PC-3 (cell line): ENCODE data around the gene ITGAE. TPM values are rescaled to one million over a fixed set of nuclear protein-coding genes. Genes with fewer than 3 reads are reported as not detected.
A peak's percentile ranks its signal among the peaks of the same experiment; 100 is the strongest.

ENCODE experiments used
- ATAC-seq: fragments of 200-7000 bp; cut with Tn5 transposase; 2 replicates; pipeline ENCODE4 v1.9.1; 2020; ENCODE audit warnings: mild to moderate bottlenecking, moderate library complexity
- BruUV-seq: library from RNA; stranded (reverse); fragments of 400-500 nt; replicated peaks from 2 replicates; lab custom pipeline; 2021; lab: Mats Ljungman, UMichigan
- CTCF ChIA-PET: fragments of 300-600 bp; sonication (Branson Sonifier 250); formaldehyde crosslinking; loops from one replicate; lab custom pipeline; 2022; ENCODE audit warnings: antibody characterized with exemption; lab: Charles Lee
- POLR2A ChIA-PET: fragments of 300-600 bp; sonication (Branson Sonifier 250); formaldehyde crosslinking; loops from one replicate; lab custom pipeline; 2022; ENCODE audit warnings: antibody characterized with exemption; ENCODE audit not compliant: unreplicated experiment; lab: Charles Lee
- DNase-seq: peaks from one replicate; pipeline ENCODE4 v3.0.0-alpha.2; 2015
- H2AFZ ChIP-seq: fragments of 300-600 bp; sonication (generic); 2 replicates; pipeline ENCODE4 v1.6.0; 2016; ENCODE audit warnings: antibody characterized with exemption, low read length
- H3F3A ChIP-seq: fragments of 300-600 bp; sonication (generic); one replicate; pipeline ENCODE4 v1.6.0; 2017; ENCODE audit warnings: antibody characterized with exemption, low read length, control low read depth, mild to moderate bottlenecking; ENCODE audit not compliant: unreplicated experiment
- H3K27ac ChIP-seq: fragments of 300-600 bp; sonication (generic); 2 replicates; pipeline ENCODE4 v1.5.1; 2016; ENCODE audit warnings: mild to moderate bottlenecking, low read length
- H3K27me3 ChIP-seq: fragments of 300-600 bp; sonication (generic); 2 replicates; pipeline ENCODE4 v1.6.1; 2016; ENCODE audit warnings: low read length, mixed read lengths
- H3K36me3 ChIP-seq: fragments of 300-600 bp; sonication (generic); 2 replicates; pipeline ENCODE4 v1.6.1; 2016; ENCODE audit warnings: low read depth, mixed run types, low read length, mixed read lengths
- H3K4me1 ChIP-seq: fragments of 300-600 bp; sonication (generic); 2 replicates; pipeline ENCODE4 v1.5.1; 2016; ENCODE audit warnings: low read length; ENCODE audit not compliant: insufficient read depth
- H3K4me2 ChIP-seq: fragments of 300-600 bp; sonication (generic); 2 replicates; pipeline ENCODE4 v1.6.0; 2016; ENCODE audit warnings: low read length
- H3K4me3 ChIP-seq: fragments of 300-600 bp; sonication (generic); 2 replicates; pipeline ENCODE4 v1.5.1; 2016; ENCODE audit warnings: mild to moderate bottlenecking, low read length, mixed read lengths
- H3K79me2 ChIP-seq: fragments of 300-600 bp; sonication (generic); 2 replicates; pipeline ENCODE4 v1.6.1; 2017; ENCODE audit warnings: low read length, mixed read lengths
- H3K9ac ChIP-seq: fragments of 300-600 bp; sonication (generic); 2 replicates; pipeline ENCODE4 v1.6.0; 2016; ENCODE audit warnings: mild to moderate bottlenecking, low read length
- H3K9me2 ChIP-seq: fragments of 300-600 bp; sonication (generic); replicated peaks from 2 replicates; pipeline ENCODE4 v1.6.1; 2016; ENCODE audit warnings: mixed run types, low read length, mixed read lengths
- H3K9me3 ChIP-seq: fragments of 300-600 bp; sonication (generic); 2 replicates; pipeline ENCODE4 v1.6.1; 2016; ENCODE audit warnings: low read length, mixed read lengths
- H4K20me1 ChIP-seq: fragments of 300-600 bp; sonication (generic); 2 replicates; pipeline ENCODE4 v1.6.1; 2016; ENCODE audit warnings: low read length, mixed read lengths
- EZH2 ChIP-seq: fragments of 300-600 bp; sonication (generic); IDR thresholded peaks from one replicate; pipeline ENCODE4 v1.6.1; 2017; ENCODE audit warnings: antibody characterized with exemption, mild to moderate bottlenecking, low read length; ENCODE audit not compliant: unreplicated experiment
- EZH2phosphoT487 ChIP-seq: fragments of 300-600 bp; sonication (generic); IDR thresholded peaks from 2 replicates; pipeline ENCODE4 v1.6.1; 2018; ENCODE audit warnings: mild to moderate bottlenecking, antibody characterized with exemption, low read length, borderline replicate concordance
- intact Hi-C: fragments of 100-400 bp; cut with micrococcal nuclease; formaldehyde crosslinking; loops from 2 replicates; pipeline ENCODE4 v1.9.0; 2023
- total RNA-seq: library from RNA; depleted of rRNA; stranded (reverse); fragments of >200 nt; gene quantifications from 2 replicates; pipeline ENCODE4 v1.2.3, GENCODE V29; 2014
- TF ChIP-seq, protein P1 (sequence below): fragments of 300-600 bp; sonication (generic); conservative IDR thresholded peaks from 2 replicates; pipeline ENCODE4 v1.5.1; 2017; ENCODE audit warnings: antibody characterized with exemption, low read depth, mild to moderate bottlenecking, low read length

Gene ITGAE
- total RNA-seq, 1 experiment from 2014 or later: 42.0 TPM

DNA sequence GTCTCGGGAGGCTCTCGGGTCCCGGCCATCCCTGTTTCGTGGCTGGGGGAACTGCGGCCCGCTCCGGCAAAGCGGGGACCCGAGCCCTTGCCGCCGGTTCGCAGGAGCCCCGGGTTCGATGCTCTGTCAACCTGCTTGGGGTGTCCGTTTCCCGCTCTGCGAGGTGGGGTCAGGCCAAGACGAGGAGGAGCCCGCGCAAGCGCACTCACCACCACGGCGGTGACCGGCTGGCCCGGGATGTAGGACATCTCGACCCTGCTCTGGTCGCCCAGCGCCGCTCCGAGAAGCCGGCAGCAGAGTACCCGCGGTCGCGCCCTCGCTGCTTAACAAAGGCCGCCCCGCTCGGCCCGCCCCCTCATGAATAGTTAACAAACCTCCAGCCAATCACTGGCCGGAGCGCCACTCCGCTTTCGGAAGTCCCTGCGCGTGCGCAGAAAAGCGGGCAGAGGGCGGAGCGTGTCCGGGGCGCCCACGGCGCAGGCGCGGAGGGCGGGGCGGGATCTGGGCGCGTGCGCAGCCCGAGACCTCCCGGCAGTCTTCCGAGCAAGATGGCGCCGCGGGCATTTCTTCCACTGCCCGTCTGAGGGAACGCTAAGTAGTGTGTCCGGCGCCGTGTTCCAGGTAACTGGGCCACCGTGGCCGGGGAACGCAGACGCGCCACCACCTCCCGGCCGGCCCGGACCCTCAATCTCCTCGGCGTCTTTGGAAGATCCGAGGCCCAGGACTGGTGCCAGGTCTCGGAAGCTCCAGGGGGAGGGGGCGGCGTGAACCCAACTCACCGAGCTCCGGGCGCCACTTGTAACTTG lies 132.5 kb downstream of the ITGAE start, which contains the start of the genes EMC6 and TAX1BP3:
Gene EMC6, plus strand, starts transcription at position 534 of the 806 bp plus-strand sequence. CDS start 335 bp downstream, outside the sequence.
Gene TAX1BP3, minus strand, starts transcription at position 300 of the 806 bp plus-strand sequence. Its CDS starts 52 bp downstream, at position 248.
- Histone ChIP-seq H3F3A (no peaks in the 10 kb centered on the region), H3K9me2 (no peaks in the 10 kb centered on the region), H3K79me2 (peaks cover 47% of the 10 kb centered on the region), H3K27ac (peak within 1 kb of the TSS; percentile 83), H3K4me1 (peaks cover 11% of the 10 kb centered on the region; the same call in 1 of the 2 replicates), H2AFZ (peak within 1 kb of the TSS; percentile 86), H3K4me3 (peak within 1 kb of the TSS; percentile 99), H3K36me3 (no peaks in the 10 kb centered on the region), H3K9me3 (no peaks in the 10 kb centered on the region), H4K20me1 (peaks cover 13% of the 10 kb centered on the region; the same call in 1 of the 2 replicates), H3K9ac (peak within 1 kb of the TSS; percentile 95), H3K4me2 (peak within 1 kb of the TSS; percentile 99), H3K27me3 (no peaks in the 10 kb centered on the region)
- BruUV-seq: no TSS peak
- CTCF ChIA-PET: no interaction called here
- intact Hi-C loops: loop anchor here (2.0 kb wide), 1 partner anchor 32 kb away; the partner anchor contains the start of genes CTNS and SHPK
- POLR2A ChIA-PET: interaction anchor here (0.7 kb wide), 1 partner anchor 942 kb away, joined by 4 read pairs; no protein-coding TSS in a partner anchor
- TF ChIP-seq, protein P1, sequence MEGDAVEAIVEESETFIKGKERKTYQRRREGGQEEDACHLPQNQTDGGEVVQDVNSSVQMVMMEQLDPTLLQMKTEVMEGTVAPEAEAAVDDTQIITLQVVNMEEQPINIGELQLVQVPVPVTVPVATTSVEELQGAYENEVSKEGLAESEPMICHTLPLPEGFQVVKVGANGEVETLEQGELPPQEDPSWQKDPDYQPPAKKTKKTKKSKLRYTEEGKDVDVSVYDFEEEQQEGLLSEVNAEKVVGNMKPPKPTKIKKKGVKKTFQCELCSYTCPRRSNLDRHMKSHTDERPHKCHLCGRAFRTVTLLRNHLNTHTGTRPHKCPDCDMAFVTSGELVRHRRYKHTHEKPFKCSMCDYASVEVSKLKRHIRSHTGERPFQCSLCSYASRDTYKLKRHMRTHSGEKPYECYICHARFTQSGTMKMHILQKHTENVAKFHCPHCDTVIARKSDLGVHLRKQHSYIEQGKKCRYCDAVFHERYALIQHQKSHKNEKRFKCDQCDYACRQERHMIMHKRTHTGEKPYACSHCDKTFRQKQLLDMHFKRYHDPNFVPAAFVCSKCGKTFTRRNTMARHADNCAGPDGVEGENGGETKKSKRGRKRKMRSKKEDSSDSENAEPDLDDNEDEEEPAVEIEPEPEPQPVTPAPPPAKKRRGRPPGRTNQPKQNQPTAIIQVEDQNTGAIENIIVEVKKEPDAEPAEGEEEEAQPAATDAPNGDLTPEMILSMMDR: no peak
- no peak for TF ChIP-seq EZH2
- no peak for TF ChIP-seq EZH2phosphoT487
- DNase-seq (peak; percentile 96), ATAC-seq (peak; percentile 89)

DNA sequence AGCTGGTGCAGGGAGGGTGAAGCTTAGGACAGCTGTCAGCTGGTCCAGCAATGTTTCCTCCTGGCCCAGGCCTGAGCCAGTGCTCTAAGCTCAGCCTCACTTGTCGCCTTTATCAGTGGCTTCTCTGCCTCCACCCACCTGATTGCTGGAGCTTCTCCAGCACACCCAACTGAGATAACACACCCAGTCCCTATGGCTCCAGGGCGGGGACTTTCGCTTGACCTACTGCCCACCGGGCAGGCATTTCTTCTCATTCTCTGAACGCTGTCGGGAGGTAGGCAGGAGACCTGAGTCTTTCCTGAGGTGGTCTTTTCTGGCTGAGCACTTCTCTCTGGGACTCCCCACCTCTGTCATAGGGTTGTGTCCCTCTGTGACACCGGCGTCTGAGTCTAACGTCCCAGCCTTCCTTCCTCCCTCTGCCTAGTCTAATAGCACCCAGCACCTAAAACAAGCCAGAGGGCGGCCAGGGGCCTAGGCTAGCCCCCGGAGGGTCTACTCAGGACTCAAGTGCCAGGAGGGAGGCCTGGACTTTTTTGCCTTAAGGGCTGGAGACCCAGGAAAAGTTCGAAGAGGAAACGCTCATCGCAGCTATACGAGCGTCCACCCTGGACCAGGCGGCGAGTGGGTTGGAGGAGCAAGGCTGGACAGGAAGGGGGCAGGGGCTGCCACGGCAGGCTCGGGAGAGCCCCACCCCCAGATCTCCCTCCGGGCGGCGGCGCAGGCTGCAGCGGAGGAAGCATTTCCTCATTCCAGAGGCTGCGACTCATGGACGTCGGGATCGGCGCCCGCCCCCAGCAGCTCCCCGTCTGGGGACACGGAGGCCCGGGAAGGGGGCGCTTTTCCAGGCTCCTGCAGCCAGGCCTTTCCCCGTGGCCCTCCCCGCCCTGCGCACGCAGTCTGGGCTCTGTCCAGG lies 133.4 kb downstream of the ITGAE start:
- no peak for TF ChIP-seq EZH2phosphoT487
- TF ChIP-seq, protein P1: peak; percentile 16; the same call in 1 of the 2 replicates
- Histone ChIP-seq H3K9me2 (no peaks in the 10 kb centered on the region), H3K27me3 (no peaks in the 10 kb centered on the region), H3F3A (no peaks in the 10 kb centered on the region), H3K4me1 (peaks cover 11% of the 10 kb centered on the region; the same call in 1 of the 2 replicates), H3K27ac (peak overlapping the region; percentile 83), H2AFZ (peak overlapping the region; percentile 46), H3K4me2 (peak overlapping the region; percentile 99), H3K9ac (peak overlapping the region; percentile 95), H3K9me3 (no peaks in the 10 kb centered on the region), H3K79me2 (peaks cover 47% of the 10 kb centered on the region), H3K4me3 (peak overlapping the region; percentile 99), H4K20me1 (peaks cover 13% of the 10 kb centered on the region; the same call in 1 of the 2 replicates), H3K36me3 (no peaks in the 10 kb centered on the region)
- intact Hi-C loops: loop anchor here (2.0 kb wide), 1 partner anchor 31 kb away; the partner anchor contains the start of genes CTNS and SHPK
- POLR2A ChIA-PET: interaction anchor here (0.5 to 0.7 kb wide), 2 partner anchors 8 to 943 kb away, joined by 3 to 4 read pairs; no protein-coding TSS in a partner anchor
- TSS peak; percentile 45 for BruUV-seq
- CTCF ChIA-PET: interaction anchor here (1.0 kb wide), 1 partner anchor 32 kb away, joined by 3 read pairs; the partner anchor contains the start of gene SHPK
- DNase-seq: peak; percentile 82
- ATAC-seq: peak; percentile 71
